Breast epithelium (tissue), 4 donors: ENCODE results near the gene FAM78A. TPM values are rescaled to one million over a fixed set of nuclear protein-coding genes. Genes with fewer than 3 reads are reported as not detected.

ENCODE experiments used
- DNase-seq, 2 donors: peaks; one replicate each; pipeline ENCODE4 v3.0.0-alpha.2; 2019; ENCODE audit warnings: low spot score in 2 of 2
- H3K27ac ChIP-seq, 2 donors: fragments of 200-600 bp; sonication (generic) in 1 of 2; one replicate each; pipeline ENCODE4 v1.5.1; 2016 to 2019; ENCODE audit warnings: mild to moderate bottlenecking in 1 of 2
- H3K27me3 ChIP-seq, 2 donors: fragments of 200-600 bp; sonication (generic) in 1 of 2; one replicate each; pipeline versions ENCODE4 v1.5.1 to v1.6.0; 2017 to 2019; ENCODE audit warnings: control low read depth in 1 of 2, mild to moderate bottlenecking in 1 of 2
- H3K36me3 ChIP-seq: fragments of 200-600 bp; one replicate; pipeline ENCODE4 v1.5.1; 2019
- H3K4me1 ChIP-seq, 2 donors: fragments of 200-600 bp; sonication (generic); one replicate each; pipeline ENCODE4 v1.5.1; 2016 to 2019; ENCODE audit warnings: control low read depth in 1 of 2
- H3K4me3 ChIP-seq, 3 donors: fragments of 200-600 bp; sonication (generic); 1 replicate in 2 of 3; 2 replicates in 1 of 3; pipeline ENCODE4 v1.5.1; 2016 to 2019; ENCODE audit warnings: mild to moderate bottlenecking in 3 of 3, moderate library complexity in 2 of 3
- H3K9me3 ChIP-seq, 2 donors: fragments of 200-600 bp; sonication (generic) in 1 of 2; one replicate each; pipeline ENCODE4 v1.5.1; 2016 to 2019; ENCODE audit warnings: control low read depth in 1 of 2
- POLR2A ChIP-seq: fragments of 450-650 bp; IDR thresholded peaks from one replicate; pipeline ENCODE4 v1.6.1; 2016; ENCODE audit warnings: antibody characterized with exemption, mild to moderate bottlenecking, moderate library complexity
- POLR2AphosphoS5 ChIP-seq, 3 donors: sonication (generic); formaldehyde crosslinking; IDR thresholded peaks; one replicate each; pipeline ENCODE4 v1.6.1; 2017; ENCODE audit warnings: antibody characterized with exemption in 3 of 3
- intact Hi-C: fragments of 100-400 bp; cut with DNase I; formaldehyde crosslinking; loops from one replicate; pipeline ENCODE4 v1.15.1; 2023; ENCODE audit warnings: low total_unique reads
- total RNA-seq, 3 donors: library from RNA; depleted of rRNA; stranded (reverse); fragments of >200 nt; gene quantifications; one replicate each; pipeline ENCODE4 v1.1.0, GENCODE V29; 2016
- TF ChIP-seq, protein P1 (sequence below), 3 donors: fragments of 450-650 bp; IDR thresholded peaks; one replicate each; pipeline ENCODE4 v1.5.1; 2016 to 2017; ENCODE audit warnings: antibody characterized with exemption in 3 of 3, mild to moderate bottlenecking in 3 of 3, moderate library complexity in 3 of 3

Gene FAM78A
- total RNA-seq, 3 donors from 2014 or later: 1.6 to 3.7 (median 2.5) TPM

DNA sequence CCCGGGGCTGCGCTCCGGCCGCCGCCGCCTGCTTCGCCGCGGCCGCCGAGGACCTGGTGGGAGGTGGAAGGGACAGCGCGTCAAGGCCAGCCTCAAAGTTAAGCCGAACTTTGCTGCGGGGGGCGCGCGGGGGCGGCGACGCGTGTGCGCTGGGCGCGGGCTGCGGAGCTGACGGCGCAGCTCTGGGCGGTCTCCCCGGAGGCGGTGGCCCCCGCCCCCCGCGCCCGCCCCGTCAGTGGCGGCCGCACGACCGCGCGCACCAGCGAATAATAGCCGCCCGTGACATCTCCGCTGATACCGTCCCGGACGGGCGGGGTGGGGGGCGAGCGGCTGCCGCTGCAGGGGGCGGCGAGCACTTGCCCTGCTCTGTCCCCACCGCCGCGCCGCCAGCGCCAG, 579 bp upstream of the FAM78A start:
- Histone ChIP-seq H3K27ac (peak overlapping the region in 1 of 2 donors; percentile 75), H3K36me3 (no peaks in the 10 kb centered on the region), H3K4me1 (no peaks in the 10 kb centered on the region), H3K9me3 (no peaks in the 10 kb centered on the region), H3K27me3 (peaks cover 0 to 10% of the 10 kb centered on the region in 2 donors), H3K4me3 (peak overlapping the region; percentile 71 to 90 (median 73))
- DNase-seq: no peak
- intact Hi-C loops: no loop called here
- TF ChIP-seq POLR2A: no peak
- TF ChIP-seq, protein P1, sequence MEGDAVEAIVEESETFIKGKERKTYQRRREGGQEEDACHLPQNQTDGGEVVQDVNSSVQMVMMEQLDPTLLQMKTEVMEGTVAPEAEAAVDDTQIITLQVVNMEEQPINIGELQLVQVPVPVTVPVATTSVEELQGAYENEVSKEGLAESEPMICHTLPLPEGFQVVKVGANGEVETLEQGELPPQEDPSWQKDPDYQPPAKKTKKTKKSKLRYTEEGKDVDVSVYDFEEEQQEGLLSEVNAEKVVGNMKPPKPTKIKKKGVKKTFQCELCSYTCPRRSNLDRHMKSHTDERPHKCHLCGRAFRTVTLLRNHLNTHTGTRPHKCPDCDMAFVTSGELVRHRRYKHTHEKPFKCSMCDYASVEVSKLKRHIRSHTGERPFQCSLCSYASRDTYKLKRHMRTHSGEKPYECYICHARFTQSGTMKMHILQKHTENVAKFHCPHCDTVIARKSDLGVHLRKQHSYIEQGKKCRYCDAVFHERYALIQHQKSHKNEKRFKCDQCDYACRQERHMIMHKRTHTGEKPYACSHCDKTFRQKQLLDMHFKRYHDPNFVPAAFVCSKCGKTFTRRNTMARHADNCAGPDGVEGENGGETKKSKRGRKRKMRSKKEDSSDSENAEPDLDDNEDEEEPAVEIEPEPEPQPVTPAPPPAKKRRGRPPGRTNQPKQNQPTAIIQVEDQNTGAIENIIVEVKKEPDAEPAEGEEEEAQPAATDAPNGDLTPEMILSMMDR (IDR thresholded peaks at IDR 0.05): no peak
- TF ChIP-seq POLR2AphosphoS5 (IDR thresholded peaks at IDR 0.05): no peak

DNA sequence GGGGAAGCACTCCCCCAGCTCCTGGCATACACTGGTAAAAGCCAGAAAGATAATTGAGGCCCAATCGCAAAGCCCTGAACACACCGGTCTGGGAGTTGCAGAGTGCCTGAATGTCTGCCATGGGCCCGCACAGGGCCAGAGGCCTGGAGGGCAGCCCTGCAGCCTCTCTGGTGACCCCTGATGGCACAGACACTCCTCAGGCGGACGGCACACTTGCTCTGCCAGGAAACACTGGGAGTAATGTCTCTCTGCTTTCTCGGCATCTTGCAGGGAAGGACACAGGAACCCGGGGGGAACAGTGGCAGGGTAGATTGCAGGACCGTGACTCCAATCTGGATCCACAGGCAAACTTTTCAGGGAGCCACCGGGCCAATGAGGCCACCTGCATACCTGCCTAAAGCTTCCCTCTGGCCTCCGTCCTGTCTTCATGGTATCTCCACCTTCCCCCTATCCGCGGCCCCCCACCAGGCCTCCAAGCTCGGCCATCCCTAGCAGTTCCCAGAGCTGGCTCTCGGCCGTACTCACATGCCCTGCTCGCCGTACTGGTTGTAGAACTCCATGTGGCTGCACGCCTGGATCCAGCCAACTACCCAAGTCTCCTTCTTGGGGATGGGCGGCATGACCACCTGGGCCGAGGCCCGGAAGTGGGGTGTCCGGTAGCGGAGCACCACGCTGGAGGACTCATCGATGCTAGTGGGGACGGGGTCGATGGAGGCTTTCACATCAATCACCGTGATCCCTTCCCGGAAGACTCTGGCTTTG, 797 bp downstream of the FAM78A start:
- H3K4me1 ChIP-seq: no peaks in the 10 kb centered on the region
- TF ChIP-seq POLR2AphosphoS5 (IDR thresholded peaks at IDR 0.05) (no peak), POLR2A (no peak)
- TF ChIP-seq, protein P1 (IDR thresholded peaks at IDR 0.05): no peak
- peak overlapping the region; percentile 71 to 90 (median 73) for H3K4me3 ChIP-seq
- H3K27ac ChIP-seq: peak overlapping the region; percentile 48 to 75
- no peaks in the 10 kb centered on the region for H3K36me3 ChIP-seq
- intact Hi-C loops: no loop called here
- H3K27me3 ChIP-seq: no peaks in the 10 kb centered on the region
- H3K9me3 ChIP-seq: no peaks in the 10 kb centered on the region
- DNase-seq: no peak

DNA sequence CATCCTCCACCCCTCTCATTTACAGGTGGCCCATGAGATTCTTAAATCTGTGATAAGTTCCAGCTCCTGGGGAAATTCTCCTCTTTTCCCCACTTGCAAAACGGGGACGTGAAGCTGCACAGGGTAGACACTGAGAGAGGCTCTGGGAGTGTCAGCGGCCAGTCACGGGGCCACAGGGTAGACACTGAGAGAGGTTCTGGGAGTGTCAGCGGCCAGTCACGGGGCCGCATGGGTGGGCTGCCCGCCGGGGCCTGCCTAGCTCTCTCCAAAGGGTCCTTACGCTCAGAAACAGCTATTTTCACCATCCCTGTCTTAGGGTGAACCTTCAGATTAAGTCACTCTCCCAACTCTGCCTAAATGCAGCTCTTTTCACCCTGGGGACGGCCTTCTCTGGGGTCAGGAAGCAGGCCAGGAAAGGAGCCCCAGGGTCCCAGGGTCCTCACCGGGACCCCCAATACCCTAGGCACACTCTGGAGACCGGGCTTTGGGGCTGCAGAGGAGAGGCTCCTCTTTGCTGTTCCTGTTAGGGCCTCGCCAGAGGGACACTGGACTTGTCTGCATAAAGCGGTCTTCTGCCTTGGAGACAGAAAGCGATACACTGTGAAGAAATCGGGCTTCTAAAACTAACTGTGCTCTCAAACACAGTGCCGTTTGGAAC, 1.5 kb downstream of the FAM78A start:
- Histone ChIP-seq H3K36me3 (no peaks in the 10 kb centered on the region), H3K9me3 (no peaks in the 10 kb centered on the region), H3K4me1 (no peaks in the 10 kb centered on the region), H3K27ac (peak overlapping the region; percentile 48 to 75), H3K27me3 (no peaks in the 10 kb centered on the region), H3K4me3 (peak overlapping the region; percentile 71 to 90 (median 73))
- DNase-seq: no peak
- intact Hi-C loops: no loop called here
- TF ChIP-seq POLR2A: no peak
- TF ChIP-seq, protein P1 (IDR thresholded peaks at IDR 0.05): no peak
- no peak for TF ChIP-seq POLR2AphosphoS5 (IDR thresholded peaks at IDR 0.05)

DNA sequence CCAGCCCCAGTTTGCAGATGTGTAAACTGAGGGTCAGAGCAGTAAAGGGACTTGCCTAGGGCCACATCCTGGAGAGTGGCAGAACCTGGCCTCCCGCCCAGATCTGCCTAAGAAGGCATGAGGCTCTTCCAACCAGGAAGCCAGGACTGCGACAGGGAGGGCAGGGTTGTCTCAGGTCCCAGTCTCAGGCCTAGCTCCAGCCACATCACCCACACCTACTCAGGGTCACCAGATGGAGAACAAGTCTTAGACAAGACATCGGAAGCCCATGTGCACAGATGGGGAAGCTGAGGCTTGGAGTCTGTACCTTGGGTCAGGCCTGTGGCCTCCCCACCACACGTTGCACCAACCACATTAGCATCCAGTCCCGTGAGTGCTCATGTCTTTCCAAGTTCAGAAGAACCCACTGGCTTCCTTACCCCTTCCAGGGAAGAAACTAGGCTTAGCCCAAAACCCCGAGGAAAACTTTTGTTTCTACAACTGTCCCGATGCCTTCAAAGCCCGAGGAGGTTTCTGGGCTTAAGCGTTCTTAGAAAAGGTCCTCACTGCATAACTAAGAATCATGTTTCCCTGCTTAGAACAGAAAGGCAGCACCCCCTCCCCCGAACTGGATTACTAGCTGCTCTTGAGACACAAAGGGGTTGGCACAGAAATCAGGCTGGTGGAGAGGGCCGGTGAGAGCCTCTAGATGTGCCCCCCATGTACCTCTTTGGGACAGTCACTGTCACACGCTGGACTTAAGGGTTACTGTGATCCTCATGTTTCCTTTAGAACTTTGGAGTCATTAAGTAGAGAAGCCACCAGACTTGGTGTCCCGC, 2.2 kb downstream of the FAM78A start:
- TF ChIP-seq POLR2AphosphoS5 (IDR thresholded peaks at IDR 0.05) (no peak), POLR2A (no peak)
- TF ChIP-seq, protein P1 (IDR thresholded peaks at IDR 0.05): no peak
- Histone ChIP-seq H3K27me3 (no peaks in the 10 kb centered on the region), H3K36me3 (no peaks in the 10 kb centered on the region), H3K27ac (peak overlapping the region; percentile 48 to 75), H3K4me1 (no peaks in the 10 kb centered on the region), H3K9me3 (no peaks in the 10 kb centered on the region), H3K4me3 (peak overlapping the region; percentile 71 to 90 (median 73))
- no peak for DNase-seq
- intact Hi-C loops: no loop called here
